Left cardiac atrium (tissue), 4 donors: ENCODE results near the gene STK35. TPM values are rescaled to one million over a fixed set of nuclear protein-coding genes. Genes with fewer than 3 reads are reported as not detected.
"Not testable (repeated sequence)": the region's sequence is repeated elsewhere in the genome, so short reads cannot be mapped to it uniquely, and the experiment has no call there.

Experiments used
- ATAC-seq, 2 donors: fragments of 200-7000 bp; cut with Tn5 transposase; one replicate each; pipeline ENCODE4 v1.9.1; 2020; ENCODE audit warnings: mild to moderate bottlenecking in 2 of 2, moderate library complexity in 2 of 2
- DNase-seq: peaks from one replicate; pipeline ENCODE4 v3.0.0-alpha.2; 2020
- intact Hi-C, 2 donors: fragments of 100-400 bp; cut with DNase I; formaldehyde crosslinking; loops; one replicate each; pipeline versions ENCODE4 v1.14.1 to v1.15.1; 2022 to 2023
- total RNA-seq, 2 donors: library from RNA; stranded (reverse); fragmentation: NEBNext Ultra II Directional; extraction: Animal tissue kit (Norgen Biotek cat#: 25700); gene quantifications; one replicate each; pipeline ENCODE4 v1.2.1, GENCODE V29; 2021
- donor health status: DM: no; HTN: yes; CAD: no.
- donor health status: DM: no; HTN: yes; CAD: no; lungs with severe emphysema.
- donor health status: DM: yes; HTN: yes; CAD: no.
- donor health status: Dilated cardiomyopathy.

STK35 gene
- total RNA-seq, 2 donors from 2014 or later = 13.2 to 19.3 TPM

GRCh38 chr20:2170404-2170803 lies 68.8 kb downstream of the STK35 start:
- intact Hi-C loops = loop anchor here (5.0 kb wide), 3 partner anchors 83 to 408 kb away; no protein-coding TSS in a partner anchor
- no peak for DNase-seq
- no peak for ATAC-seq

- DNase-seq = no peak
- ATAC-seq = no peak
- intact Hi-C loops = loop anchor here (5.0 kb wide), 3 partner anchors 84 to 409 kb away; no protein-coding TSS in a partner anchor
Observed at GRCh38 chr20:2171266-2171790, 69.7 kb downstream of the STK35 start.

- not testable (repeated sequence) for DNase-seq, ATAC-seq
- intact Hi-C loops = loop anchor here (2.0 to 5.0 kb wide), 4 partner anchors 85 to 410 kb away; no protein-coding TSS in a partner anchor
Observed at GRCh38 chr20:2171840-2172239, 70.2 kb downstream of the STK35 start.

- intact Hi-C loops = loop anchor here (2.0 to 5.0 kb wide), 4 partner anchors 85 to 410 kb away; no protein-coding TSS in a partner anchor
- ATAC-seq = peak; percentile 87 to 88
- peak; percentile 78 for DNase-seq
Observed at GRCh38 chr20:2172305-2173175, 70.9 kb downstream of the STK35 start.

- intact Hi-C loops = loop anchor here (2.0 to 5.0 kb wide), 4 partner anchors 86 to 411 kb away; no protein-coding TSS in a partner anchor
- ATAC-seq (no peak), DNase-seq (no peak)
Observed at GRCh38 chr20:2173186-2173585, 71.6 kb downstream of the STK35 start.

- DNase-seq = no peak
- ATAC-seq = no peak
- intact Hi-C loops = loop anchor here (5.0 kb wide), 3 partner anchors 87 to 412 kb away; no protein-coding TSS in a partner anchor
Observed at GRCh38 chr20:2174067-2174466, 72.4 kb downstream of the STK35 start.

- intact Hi-C loops = no loop called here
- no peak for DNase-seq
- no peak for ATAC-seq
Observed at GRCh38 chr20:2176946-2177345, 75.3 kb downstream of the STK35 start.

- no peak for ATAC-seq
- intact Hi-C loops = no loop called here
- DNase-seq = no peak
Observed at GRCh38 chr20:2178318-2179232, 76.9 kb downstream of the STK35 start.

GRCh38 chr20:2179233-2179580 lies 77.6 kb downstream of the STK35 start:
- intact Hi-C loops = no loop called here

GRCh38 chr20:2179949-2180348 lies 78.3 kb downstream of the STK35 start:
- ATAC-seq (no peak), DNase-seq (no peak)
- intact Hi-C loops = no loop called here

More at GRCh38 chr20:2179233-2179580, 77.6 kb downstream of the STK35 start:
- DNase-seq (no peak), ATAC-seq (no peak)

GRCh38 chr20:2183381-2183780 lies 81.8 kb downstream of the STK35 start:
- no peak for DNase-seq
- intact Hi-C loops = no loop called here
- no peak for ATAC-seq

GRCh38 chr20:2184933-2185332 lies 83.3 kb downstream of the STK35 start:
- ATAC-seq, intact Hi-C loops, DNase-seq: not testable (repeated sequence)

- intact Hi-C loops = no loop called here
- DNase-seq (no peak), ATAC-seq (no peak)
Observed at GRCh38 chr20:2195614-2196013, 94.0 kb downstream of the STK35 start.

GRCh38 chr20:2197166-2197565 lies 95.5 kb downstream of the STK35 start:
- intact Hi-C loops = no loop called here
- DNase-seq (no peak), ATAC-seq (no peak)

Other genes starting within 250 kb of the STK35 start
- 10 to 100 TPM; 38.4 to 46.2 TPM for gene SIRPA, start 206.4 kb upstream of the STK35 start, total RNA-seq
- not detected for gene PDYN, start 107.8 kb upstream of the STK35 start, total RNA-seq
- gene TGM3, start 194.2 kb downstream of the STK35 start, total RNA-seq = not detected